Measurements from ENCODE around the gene DAZAP1.

DAZAP1 gene

DNA sequence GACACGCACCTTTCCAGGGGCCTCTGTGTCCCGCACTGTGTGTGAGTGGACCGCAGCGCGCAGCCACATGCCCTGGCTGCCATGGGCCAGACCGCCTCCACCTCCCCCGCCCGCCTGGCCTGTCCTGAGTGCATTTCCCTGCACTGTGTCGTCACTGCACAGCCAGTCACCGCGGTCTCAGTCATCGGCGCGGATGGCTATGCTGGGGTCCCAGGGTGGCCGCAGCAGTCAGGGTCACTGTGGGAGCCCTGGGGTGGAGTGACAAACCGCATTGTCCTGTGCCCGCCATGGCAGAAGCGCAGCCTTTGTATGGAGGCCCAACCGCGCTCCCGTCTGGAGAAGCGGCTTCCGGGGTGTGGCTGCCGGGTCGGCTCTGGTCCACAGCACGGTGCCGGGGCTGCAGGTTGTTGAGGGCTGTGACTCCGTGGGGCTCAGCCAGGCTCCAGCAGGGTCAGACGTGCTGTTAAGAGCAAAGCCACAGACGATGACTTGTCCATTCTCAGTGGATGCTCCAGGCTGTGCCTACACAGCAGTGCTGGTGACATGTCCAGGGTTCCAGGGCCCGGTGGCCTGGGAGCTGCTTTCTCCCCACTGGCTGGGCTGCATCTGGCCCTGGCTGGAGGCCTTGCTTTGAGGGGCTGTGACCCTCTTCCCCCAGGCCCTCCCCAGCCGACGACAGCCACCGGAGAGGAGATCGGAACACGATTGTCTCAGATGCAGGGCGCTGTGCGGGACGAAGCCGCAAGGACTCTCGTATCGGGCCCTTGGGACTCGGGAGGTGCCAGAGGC lies 30.0 kb upstream of the DAZAP1 start:
- DNase-seq (ENCODE audit: low read depth in 2 of 2), result no peak

DNA sequence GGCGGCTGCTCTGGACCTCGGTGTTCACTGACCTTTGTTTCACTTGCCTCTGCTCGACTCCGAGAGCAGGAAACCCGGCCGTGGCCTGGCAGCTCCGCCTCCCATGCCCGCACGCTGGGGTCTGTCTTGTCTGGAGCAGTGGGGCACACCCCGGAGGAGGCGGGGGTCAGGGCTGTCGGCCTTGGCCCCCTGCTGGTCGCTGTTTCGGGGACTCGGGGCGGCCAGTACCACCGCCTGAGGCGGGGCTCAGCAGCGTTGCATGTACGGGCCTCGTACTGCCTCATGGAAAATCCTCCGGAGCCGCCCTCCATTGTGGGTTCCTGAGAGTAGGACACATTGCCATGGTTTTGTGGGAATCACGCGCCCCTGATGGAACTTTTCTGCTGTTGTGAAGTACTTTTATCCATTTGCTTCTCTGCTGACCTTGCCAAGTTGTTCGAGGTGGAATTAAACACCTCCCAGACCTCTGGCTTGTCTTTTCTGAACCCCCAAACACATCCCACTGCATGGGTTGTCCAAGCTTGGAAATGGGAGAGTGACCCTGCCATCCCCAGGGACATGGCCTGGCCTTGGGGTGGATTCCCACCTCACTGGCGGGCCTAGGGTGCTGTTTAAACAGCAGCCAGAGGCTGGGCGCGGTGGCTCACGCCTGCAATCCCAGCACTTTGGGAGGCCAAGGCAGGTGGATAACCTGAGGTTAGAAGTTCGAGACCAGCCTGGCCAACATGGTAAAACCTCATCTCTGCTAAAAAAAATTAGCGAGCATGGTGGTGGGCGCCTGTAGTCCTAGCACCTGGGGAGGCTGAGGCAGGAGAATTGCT lies 29.2 kb upstream of the DAZAP1 start:
- no peak for DNase-seq (ENCODE audit: low read depth in 2 of 2)

DNA sequence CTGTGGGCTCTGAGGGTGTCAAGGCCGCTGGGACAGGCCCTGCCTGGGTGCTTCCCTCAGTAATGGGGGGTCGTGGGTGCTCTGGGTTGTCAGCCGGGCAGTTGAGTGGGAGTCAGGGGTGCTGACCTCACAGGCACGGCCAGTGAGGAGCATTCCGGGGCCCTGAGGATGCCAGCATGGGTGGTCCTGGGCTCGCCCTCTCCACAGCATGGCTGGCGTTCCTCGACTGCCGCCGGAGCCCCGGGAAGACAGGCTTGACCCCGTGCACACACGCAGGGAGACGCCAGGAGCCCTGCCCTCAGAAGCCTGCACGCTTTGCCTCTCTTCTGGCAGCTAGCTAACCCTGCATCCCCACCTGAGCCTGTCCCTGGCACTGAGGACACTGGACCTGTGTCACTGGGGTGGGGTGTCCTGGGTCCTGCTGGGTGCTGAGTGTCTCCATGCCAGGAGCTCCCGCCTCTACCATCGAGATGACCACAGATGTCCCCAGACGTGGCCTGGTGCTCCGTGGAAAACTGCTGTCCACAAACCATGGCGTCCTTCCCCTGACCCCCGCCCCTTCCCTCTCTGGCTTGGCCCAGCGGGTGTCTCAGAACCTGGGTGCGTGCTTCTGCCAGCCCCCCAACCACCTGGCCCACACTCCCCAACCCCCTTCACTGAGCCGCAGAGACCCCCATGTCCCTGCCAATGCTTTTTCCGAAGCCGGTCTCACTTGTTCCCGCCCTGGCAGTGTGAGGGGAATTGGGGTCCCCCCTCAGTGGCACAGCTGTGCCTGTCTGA lies 28.1 kb upstream of the DAZAP1 start:
- DNase-seq (ENCODE audit: low read depth in 2 of 2), result no peak

DNA sequence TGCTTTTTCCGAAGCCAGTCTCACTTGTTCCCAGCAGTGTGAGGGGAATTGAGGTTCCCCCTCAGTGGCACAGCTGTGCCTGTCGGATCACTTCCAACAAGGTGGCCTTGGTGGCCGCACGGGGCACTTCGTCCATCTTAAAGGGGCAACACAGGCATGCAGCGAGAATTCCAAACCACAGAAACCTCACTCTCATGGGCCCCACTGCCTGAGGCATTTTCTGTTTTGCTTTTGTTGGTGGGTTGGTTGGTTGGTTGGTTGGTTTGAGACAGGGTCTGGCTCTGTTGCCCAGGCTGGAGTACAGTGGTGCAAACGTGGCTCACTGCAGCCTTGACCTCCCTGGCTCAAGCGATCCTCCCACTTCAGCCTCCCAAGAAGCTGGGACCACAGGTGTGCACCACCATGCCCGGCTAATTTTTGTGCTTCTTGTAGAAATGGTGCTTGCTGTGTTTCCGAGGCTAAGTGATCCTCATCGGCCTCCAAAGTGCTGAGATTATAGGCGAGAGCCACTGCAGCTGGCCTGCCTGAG lies 27.4 kb upstream of the DAZAP1 start:
- no peak for DNase-seq (ENCODE audit: low read depth in 2 of 2)

DNA sequence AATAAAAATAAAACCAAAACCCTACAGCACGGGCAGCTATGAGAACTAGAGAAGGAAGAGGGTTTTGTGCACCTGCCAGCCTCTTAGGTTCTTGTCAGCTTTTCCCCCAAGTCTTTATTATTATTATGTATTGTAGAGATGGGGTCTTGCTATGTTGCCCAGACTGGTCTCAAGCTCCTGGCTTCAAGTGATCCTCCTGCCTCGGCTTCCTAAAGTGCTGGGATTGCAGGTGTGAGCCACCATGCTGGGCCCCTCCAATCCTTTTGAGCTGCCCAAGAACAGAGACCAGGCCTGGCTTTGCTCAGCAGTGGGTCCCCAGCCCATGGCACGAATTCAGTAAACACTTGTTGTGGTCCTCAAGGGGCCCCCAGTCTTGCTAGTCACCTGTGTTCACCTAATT lies 25.1 kb upstream of the DAZAP1 start:
- DNase-seq (ENCODE audit: low read depth in 2 of 2), result no peak

DNA sequence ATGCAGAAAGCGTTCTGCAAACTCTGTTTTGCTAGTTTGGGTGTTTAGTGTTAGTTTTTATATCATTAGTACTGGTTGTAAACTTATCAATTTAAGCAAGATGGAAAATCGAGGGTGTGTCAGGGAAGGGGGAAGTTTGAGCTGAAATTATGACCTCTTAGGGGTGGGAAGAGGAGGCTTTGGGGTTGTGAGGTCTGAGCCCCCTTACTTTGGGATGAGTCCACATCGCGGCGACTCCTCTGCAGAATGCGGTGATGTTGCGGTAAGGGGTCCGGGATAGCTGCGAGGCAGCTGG lies 24.4 kb upstream of the DAZAP1 start:
- no peak for DNase-seq (ENCODE audit: low read depth in 2 of 2)

DNA sequence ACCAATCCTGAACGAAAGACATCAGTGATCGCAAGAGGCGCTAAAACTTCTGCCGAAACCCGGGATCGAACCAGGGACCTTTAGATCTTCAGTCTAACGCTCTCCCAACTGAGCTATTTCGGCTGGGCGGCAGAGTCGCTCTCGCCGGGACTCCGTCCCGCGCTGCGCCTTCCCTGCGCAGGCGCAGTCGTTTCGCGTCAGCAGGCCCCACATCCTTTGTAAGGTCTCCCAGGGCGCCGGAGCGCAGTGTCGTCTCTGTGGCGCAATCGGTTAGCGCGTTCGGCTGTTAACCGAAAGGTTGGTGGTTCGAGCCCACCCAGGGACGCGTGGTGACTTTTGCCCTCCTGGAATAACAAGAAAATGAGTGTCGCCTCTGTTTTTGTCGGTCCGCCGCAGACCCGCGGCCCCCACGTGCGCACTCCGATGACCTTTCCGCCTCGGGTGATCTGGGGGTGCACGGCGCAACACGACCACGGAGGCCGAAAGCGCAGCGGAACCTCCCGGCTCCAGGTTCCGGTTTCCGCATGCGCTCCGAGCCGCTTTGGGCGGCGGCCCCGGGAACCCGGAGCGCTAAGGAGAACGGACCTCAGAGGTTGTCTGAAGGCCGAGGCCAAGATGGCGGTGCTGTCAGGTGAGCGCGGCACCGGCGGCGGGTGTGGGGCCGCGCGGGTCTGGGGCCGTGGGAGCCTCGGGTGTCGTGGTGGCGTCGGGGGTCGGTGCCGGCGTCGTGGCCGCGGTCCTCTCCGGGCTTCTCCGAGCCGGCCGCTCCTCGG lies 23.9 kb upstream of the DAZAP1 start, which contains the start of gene NDUFS7:
NDUFS7 (plus strand) TSS at position 596 of the 773 bp plus-strand sequence; CDS start at position 616, 20 bp downstream.
- DNase-seq (ENCODE audit: low read depth in 2 of 2), result peak; percentile 96 to 98

DNA sequence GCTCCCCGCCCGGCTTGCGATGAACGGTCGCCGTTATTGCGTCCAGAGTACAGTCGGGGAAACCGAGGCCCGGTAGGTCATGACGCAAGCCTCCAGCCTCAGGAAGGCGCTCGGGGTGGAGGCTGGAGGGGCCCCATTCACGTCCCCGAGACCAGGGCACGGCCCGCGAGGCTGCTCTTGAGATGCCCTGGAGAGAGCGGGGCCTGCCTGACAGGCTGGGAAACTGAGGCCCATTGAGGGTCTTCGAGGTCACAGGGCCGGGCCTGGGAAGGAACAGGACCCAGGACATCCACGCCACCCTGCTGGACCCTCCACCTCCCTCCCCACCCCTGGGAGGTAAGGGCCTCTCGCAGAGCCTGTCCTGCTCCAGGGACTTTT lies 23.3 kb upstream of the DAZAP1 start:
- no peak for DNase-seq (ENCODE audit: low read depth in 2 of 2)

DNA sequence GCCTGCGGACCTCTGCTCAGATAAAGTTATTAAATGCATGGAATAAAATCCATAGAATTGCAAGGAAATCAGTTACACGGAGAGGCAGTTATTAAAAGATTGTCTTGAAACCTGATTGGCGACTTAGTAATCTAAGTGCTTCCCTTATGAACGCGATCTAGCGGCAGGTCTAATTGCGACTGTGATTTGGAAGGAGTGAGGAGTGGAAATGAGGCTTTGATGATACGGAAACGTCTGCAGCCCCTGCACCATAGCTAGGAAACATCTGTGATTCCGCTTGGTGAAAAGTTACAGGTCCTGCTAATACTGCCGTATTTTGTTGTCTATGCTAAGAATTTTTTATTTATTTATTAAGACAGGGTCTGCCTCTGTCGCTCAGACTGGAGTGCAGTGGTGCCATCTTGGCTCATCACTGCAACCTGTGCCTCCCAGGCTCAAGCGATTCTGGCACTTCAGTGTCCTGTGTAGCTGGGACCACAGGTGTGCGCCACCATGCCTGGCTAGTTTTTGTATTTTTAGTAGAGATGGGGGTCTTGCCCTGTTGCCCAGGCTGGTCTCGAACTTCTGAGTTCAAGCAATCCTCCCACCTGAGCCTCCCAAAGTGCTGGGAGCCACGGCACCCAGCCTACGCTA lies 22.8 kb upstream of the DAZAP1 start:
- no peak for DNase-seq (ENCODE audit: low read depth in 2 of 2)

DNA sequence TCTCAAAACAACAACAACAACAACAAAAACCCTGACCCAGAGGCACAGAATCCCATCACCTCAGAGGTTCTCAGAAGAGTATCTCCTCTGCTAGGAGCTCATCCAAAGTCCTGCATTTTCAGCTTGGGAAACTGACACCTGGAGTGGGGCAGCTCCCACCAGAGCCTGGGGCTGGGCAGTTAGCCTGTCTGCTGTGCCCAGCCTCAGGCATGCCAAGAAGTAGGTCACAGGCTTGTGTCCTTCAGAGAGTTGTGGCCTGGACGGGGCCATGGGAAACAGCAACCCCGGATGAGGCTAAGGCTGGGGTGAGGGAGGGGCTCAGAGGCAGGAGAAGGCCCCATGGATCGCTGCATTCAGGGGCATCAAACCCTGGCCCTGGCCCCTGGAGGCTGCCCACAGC lies 21.6 kb upstream of the DAZAP1 start:
- DNase-seq (ENCODE audit: low read depth in 2 of 2), result no peak

DNA sequence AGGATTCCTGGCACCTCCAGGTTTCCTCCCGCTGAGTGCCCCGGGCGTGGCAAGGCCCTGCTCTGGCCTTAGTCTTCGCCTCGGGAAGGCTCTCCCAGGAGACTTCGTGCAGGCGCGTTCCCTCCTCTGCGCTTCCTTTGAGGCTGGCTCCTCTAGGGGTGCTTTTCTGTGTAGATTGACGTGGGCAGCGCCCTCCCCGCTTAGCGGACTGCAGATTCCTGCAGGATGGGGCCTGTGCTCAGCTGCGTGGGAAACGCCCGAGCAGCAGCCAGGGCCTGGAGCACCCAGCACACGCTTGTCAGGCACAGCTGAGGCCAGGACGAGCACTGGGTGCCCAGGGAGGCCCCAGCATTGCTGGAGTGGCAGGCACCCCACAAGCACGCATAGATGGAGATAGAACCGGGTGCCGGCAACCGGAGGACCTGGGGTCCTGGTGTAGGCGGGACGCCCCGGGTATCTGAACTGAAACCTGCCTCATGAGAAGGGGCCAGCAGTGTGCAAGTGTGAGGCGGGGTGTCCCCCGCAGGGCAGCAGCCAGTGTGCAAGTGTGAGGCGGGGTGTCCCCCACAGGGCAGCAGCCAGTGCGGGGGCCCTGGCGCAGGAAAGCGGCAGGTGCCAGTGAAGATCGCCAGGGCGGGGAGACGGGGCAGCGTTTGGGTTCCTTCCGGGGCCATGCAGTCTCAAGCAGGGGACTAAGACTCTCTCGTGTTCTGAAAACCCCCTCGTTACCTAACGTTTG lies 20.3 kb upstream of the DAZAP1 start:
- DNase-seq (ENCODE audit: low read depth in 2 of 2), result no peak

DNA sequence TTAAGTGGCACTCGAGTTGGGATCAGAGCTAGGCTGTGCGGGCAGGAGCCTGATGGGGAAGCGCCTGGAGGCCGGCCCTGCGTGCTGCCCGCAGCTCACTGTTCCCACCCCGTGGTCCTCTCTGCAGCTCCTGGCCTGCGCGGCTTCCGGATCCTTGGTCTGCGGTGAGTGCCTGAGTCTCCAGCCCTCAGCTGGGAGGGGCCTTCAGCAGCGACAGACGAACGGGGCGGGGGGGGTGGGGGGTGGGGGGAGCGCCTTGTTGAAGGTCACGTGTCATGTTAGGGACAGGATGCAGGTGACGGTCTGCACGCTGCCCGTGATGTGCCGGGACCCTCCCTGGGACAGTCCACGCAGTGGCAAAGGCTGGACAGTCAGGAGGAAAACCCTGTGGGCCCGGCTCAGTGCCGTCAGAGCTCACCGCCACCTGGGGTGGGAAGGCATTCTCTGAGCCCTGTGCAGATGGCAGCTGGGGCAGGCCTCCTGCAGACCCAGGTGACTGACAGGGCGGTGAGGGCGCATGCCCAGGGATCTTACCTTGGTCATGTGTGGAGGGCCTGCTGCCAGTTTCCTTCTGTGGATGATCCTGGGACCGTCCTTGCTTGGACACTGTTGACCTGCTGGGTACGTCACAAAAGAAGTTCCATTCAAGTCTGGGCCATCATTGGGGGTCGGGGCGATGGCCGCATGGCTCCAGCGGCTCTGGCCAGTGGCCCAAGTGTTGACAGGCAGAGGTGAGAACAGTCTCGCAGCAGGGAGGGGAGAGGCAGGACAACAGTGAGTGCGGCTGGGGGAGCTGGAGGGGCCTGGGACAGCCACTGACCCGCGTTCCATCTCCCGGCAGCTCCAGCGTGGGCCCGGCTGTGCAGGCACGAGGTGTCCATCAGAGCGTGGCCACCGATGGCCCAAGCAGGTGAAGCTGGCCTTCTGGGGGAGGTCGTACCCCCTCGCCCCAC lies 19.4 kb upstream of the DAZAP1 start:
- no peak for DNase-seq (ENCODE audit: low read depth in 2 of 2)

DNA sequence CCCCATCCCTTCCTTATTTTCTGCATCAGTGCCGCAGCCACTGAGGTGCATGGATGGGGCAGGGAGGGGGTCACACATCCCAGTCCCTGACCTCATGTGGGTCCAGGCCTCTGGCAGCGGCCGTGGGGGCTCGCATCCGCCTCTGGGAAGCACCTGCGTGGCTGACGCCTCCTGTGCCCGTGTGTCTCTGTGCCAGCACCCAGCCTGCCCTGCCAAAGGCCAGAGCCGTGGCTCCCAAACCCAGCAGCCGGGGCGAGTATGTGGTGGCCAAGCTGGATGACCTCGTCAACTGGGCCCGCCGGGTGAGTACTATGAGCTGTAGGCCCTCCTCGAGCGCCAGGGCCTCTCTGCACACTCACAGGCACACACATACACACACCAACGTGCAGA lies 18.8 kb upstream of the DAZAP1 start:
- DNase-seq (ENCODE audit: low read depth in 2 of 2), result no peak

DNA sequence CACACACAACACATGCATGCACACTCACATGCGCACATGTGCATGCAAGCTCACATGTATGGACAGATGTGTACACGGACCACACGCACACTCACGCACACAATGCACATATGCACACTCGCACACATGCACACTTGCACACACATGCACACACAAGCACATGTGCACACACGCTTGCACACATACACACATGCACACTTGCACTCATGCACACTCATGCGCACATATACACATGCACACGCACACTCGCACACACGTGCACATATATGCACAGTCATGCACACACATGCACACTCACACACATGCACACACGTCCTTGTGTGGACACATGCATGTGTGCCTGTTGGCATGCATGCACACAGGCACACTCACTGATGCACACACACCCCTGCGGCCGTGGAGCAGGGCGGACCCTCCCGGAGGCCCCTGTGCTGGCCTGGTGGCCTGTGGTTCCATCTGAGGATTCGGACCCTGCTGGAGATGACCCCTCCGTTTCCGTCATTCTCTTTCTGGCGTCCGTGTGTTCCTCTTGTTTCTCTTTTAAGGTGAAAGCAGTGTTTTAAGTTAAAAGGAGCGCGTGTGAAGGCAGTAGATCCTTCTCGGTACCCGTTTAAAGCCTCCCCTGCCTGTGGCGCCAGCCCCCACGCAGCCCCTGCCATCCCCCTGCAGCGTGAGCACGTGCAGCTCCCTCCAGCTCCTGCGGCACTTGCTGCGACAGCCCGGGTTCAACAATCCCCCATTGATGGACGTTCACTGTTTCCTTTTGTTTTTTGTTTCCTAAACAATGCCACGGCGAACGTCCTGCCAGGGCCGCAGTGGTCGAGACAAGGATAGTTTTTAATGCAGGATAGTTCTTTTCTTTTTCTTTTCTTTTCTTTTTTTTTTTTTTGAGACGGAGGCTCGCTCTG lies 18.1 kb upstream of the DAZAP1 start:
- DNase-seq (ENCODE audit: low read depth in 2 of 2), result no peak

DNA sequence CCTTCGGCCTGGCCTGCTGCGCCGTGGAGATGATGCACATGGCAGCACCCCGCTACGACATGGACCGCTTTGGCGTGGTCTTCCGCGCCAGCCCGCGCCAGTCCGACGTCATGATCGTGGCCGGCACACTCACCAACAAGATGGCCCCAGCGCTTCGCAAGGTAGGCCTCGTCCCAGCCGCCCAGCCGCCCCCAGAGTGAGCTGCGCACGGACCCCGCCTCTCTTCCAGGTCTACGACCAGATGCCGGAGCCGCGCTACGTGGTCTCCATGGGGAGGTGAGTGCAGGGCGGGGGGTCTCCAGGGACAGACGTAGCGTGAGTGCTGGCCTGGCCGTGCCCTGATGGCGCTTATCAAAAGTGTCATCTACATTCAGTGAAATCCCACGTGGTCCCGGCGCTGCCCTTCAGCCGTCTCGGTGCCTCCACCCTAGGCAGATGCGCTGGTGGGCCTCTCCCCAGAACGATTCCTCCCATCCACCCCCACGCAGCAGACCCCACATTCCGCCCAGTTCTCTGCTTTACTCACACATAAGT lies 16.4 kb upstream of the DAZAP1 start:
- no peak for DNase-seq (ENCODE audit: low read depth in 2 of 2)

DNA sequence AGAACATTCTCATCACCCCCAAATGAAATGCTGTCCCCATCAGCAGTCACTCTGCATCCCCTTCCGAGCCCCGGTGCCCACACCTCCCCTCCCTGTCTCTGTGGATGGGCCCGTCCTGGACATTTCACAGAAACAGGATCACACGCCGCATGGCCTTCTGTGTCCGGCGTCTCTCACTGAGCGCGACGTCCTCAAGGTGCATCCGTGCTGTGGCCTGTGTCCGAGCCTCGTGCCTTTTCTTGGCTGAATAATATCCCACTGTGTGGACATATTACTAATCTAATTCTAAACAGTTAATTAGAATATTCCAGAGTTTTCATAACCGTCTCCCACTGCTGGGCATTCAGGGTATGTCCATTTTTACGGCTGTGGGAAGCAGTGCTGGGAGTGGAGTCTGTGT lies 15.0 kb upstream of the DAZAP1 start:
- DNase-seq (ENCODE audit: low read depth in 2 of 2), result no peak

DNA sequence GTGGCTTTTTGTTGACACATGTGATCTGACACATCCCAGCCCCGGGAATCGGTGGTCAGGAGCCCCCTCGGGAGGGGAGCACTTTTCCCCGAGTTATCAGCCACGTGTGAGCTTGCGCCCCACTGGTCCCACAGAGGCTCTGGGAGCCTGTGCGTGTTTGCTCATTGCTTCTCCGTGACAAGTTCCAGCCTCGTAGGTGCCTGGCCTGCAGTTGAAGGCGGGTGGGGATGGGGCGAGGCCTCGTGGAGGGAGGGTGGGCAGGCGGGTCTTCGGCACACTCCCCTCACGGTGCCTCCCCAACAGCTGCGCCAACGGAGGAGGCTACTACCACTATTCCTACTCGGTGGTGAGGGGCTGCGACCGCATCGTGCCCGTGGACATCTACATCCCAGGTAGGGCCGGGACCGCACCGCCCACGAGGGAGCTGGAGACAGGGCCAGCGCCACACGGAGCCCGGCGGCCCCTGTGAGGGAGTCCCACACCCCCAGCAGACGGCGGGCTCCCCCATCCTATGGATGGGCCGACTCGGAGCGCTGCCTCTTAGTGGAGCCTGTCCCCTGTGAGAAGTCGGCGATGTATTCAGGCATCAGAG lies 14.4 kb upstream of the DAZAP1 start:
- no peak for DNase-seq (ENCODE audit: low read depth in 2 of 2)
